Stimulated activated effector memory CD8-positive, alpha-beta T cell treated with anti-CD3 and anti-CD28 coated beads, Interleukin-12 subunit alpha, Interleukin-12 subunit beta, amount 100 ng/mL, for 72 hours (primary cell): Measurements from ENCODE around the gene TVP23A.
A peak's percentile ranks its signal among the peaks of the same experiment; 100 is the strongest.

Source experiments
- ATAC-seq: fragments of 150-1000 bp; cut with Tn5 transposase; 2 replicates; pipeline ENCODE4 v1.10.0; 2021
- DNase-seq, 2 donors: peaks; one replicate each; pipeline ENCODE4 v3.0.0; 2021 to 2022; ENCODE audit warnings: low spot score in 2 of 2
- H3K27ac Mint-ChIP-seq: one replicate; pipeline ENCODE4 v1.8.0; 2022; ENCODE audit warnings: mild to moderate bottlenecking, mixed read lengths
- H3K36me3 Mint-ChIP-seq: one replicate; pipeline ENCODE4 v1.8.0; 2022; ENCODE audit warnings: mild to moderate bottlenecking, mixed read lengths
- H3K4me1 Mint-ChIP-seq: one replicate; pipeline ENCODE4 v1.8.0; 2022; ENCODE audit warnings: mixed read lengths
- H3K4me3 Mint-ChIP-seq: one replicate; pipeline ENCODE4 v1.8.0; 2022; ENCODE audit warnings: mild to moderate bottlenecking, mixed read lengths
- H3K9me3 Mint-ChIP-seq: one replicate; pipeline ENCODE4 v1.8.0; 2022; ENCODE audit warnings: mixed read lengths

TVP23A gene

GRCh38 chr16:10817963-10818941 is at the start of gene TVP23A:
TVP23A (minus strand) TSS chr16:10818794; CDS start chr16:10818493, 301 bp downstream.
- Mint-ChIP-seq H3K9me3 (no peaks in the 10 kb centered on the region), H3K4me3 (no peak within 1 kb of the TSS), H3K27ac (peak within 1 kb of the TSS; percentile 41), H3K4me1 (peaks cover 25% of the 10 kb centered on the region), H3K36me3 (no peaks in the 10 kb centered on the region)
- DNase-seq (no peak), ATAC-seq (no peak)

DNA sequence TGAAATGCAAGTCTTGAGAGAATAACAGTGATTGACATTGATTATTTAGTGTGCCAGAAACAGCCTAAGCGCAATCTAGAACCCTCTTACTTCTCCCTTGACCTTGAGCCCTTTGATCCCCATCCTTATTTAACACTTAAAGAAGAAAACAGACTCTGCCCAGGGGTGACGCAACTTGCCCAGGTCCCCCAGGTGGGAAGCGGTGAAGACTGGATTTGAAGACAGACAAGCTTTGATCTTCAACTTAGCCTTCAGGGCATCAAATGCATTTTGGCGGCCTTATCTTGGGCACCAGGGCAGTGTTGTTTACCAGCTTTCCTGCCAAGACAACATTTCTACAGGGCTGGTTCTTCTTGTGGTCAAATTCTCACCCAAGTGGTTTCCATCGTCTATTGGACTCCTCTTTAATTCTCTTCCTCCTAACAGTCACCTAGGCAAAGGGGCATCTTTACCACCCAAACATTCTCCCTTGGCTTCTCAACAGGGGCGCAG is 49.6 kb upstream of the TVP23A start:
- H3K4me1 Mint-ChIP-seq, result peaks cover 65% of the 10 kb centered on the region
- H3K27ac Mint-ChIP-seq, result peak overlapping the region; percentile 67
- ATAC-seq (no peak), DNase-seq (no peak)
- H3K4me3 Mint-ChIP-seq, result peak overlapping the region; percentile 63
- no peaks in the 10 kb centered on the region for H3K9me3 Mint-ChIP-seq
- H3K36me3 Mint-ChIP-seq, result peaks cover 11% of the 10 kb centered on the region

GRCh38 chr16:10867199-10867598 is 48.6 kb upstream of the TVP23A start:
- Mint-ChIP-seq H3K36me3 (peaks cover 11% of the 10 kb centered on the region), H3K27ac (no peak overlapping the region), H3K4me1 (peaks cover 65% of the 10 kb centered on the region), H3K4me3 (no peak overlapping the region), H3K9me3 (no peaks in the 10 kb centered on the region)
- ATAC-seq (no peak), DNase-seq (no peak)

DNA sequence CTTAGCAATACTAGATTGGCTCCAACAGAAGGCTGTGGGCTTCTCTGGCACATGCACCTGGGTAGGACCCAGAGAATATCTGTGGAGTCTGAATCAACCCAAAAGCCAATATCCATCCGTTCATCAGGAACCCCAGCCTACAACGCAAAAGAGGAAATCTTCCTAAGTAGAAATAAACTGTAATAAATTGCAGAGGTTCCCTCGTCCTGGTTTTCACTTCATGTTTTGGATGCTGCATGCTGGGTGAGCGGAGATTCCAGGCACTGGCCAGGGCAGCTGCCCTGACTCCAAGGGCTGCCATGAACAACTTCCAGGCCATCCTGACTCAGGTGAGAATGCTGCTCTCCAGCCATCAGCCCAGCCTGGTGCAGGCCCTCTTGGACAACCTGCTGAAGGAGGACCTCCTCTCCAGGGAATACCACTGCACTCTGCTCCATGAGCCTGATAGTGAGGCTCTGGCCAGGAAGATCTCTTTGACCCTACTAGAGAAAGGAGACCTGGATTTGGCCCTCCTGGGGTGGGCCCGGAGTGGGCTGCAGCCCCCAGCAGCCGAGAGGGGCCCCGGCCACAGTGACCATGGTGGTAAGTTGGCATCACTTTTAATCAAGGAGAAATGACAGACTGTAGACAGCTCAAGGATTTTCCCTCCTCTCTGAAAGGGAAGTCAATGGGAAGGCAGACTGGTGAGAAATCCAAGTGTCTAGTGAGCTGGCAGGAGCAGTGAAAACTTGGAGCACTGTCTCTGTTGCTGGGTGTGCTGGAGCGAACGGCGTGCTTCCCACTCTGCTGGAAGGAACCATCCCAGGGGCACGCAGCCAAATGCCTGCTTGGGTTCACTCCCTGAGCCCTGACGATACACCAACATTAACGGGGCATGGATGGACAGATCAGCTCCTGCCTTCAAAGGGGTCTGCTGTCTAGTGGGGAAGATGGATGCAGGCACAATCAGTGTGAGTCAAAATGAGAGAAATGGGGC is 47.7 kb upstream of the TVP23A start:
- ATAC-seq, result no peak
- no peak for DNase-seq
- Mint-ChIP-seq H3K9me3 (no peaks in the 10 kb centered on the region), H3K4me3 (no peak overlapping the region), H3K36me3 (peaks cover 7% of the 10 kb centered on the region), H3K27ac (no peak overlapping the region), H3K4me1 (peaks cover 60% of the 10 kb centered on the region)

GRCh38 chr16:10862438-10862837 is 43.8 kb upstream of the TVP23A start:
- ATAC-seq (peak; percentile 34), DNase-seq (no peak)
- H3K4me1 Mint-ChIP-seq, result peaks cover 36% of the 10 kb centered on the region
- peaks cover 14% of the 10 kb centered on the region for H3K36me3 Mint-ChIP-seq
- no peak overlapping the region for H3K4me3 Mint-ChIP-seq
- H3K27ac Mint-ChIP-seq, result no peak overlapping the region
- peaks cover 5% of the 10 kb centered on the region for H3K9me3 Mint-ChIP-seq

- ATAC-seq (peak; percentile 66), DNase-seq (no peak)
- peaks cover 14% of the 10 kb centered on the region for H3K36me3 Mint-ChIP-seq
- peaks cover 26% of the 10 kb centered on the region for H3K4me1 Mint-ChIP-seq
- H3K4me3 Mint-ChIP-seq, result no peak overlapping the region
- peaks cover 5% of the 10 kb centered on the region for H3K9me3 Mint-ChIP-seq
- H3K27ac Mint-ChIP-seq, result peak overlapping the region; percentile 77
Measured at GRCh38 chr16:10859658-10860057, 41.1 kb upstream of the TVP23A start.

- DNase-seq (no peak), ATAC-seq (no peak)
- Mint-ChIP-seq H3K4me3 (no peak overlapping the region), H3K36me3 (peaks cover 14% of the 10 kb centered on the region), H3K9me3 (peaks cover 5% of the 10 kb centered on the region), H3K27ac (peak overlapping the region; percentile 77), H3K4me1 (peaks cover 26% of the 10 kb centered on the region)
Measured at GRCh38 chr16:10859020-10859419, 40.4 kb upstream of the TVP23A start.

- H3K27ac Mint-ChIP-seq, result peak overlapping the region; percentile 77
Measured at GRCh38 chr16:10858203-10858602, 39.6 kb upstream of the TVP23A start.

DNA sequence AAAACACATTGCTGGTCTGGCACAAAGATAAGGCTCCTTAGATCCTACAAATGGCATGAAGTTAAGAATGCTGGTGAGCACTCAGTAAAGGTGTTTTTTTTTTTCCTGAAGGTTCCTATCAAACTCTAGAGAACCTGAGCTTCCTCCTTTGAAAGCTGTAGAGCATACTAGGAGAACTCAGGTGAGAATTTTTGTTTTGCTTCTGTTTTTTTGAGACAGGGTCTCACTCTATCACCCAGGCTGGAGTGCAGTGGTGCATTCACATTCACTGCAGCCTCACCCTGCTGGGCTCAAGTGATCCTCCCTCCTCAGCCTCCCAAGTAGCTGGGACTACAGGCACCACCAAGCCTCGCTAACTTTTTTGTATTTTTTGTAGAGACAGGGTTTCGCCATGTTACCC is 37.4 kb upstream of the TVP23A start:
- peaks cover 28% of the 10 kb centered on the region for H3K4me1 Mint-ChIP-seq
- peaks cover 5% of the 10 kb centered on the region for H3K9me3 Mint-ChIP-seq
- no peak overlapping the region for H3K27ac Mint-ChIP-seq
- H3K36me3 Mint-ChIP-seq, result peaks cover 14% of the 10 kb centered on the region
- no peak overlapping the region for H3K4me3 Mint-ChIP-seq
- ATAC-seq (no peak), DNase-seq (no peak)

More at GRCh38 chr16:10858203-10858602, 39.6 kb upstream of the TVP23A start:
- ATAC-seq (no peak), DNase-seq (no peak)
- Mint-ChIP-seq H3K4me3 (no peak overlapping the region), H3K9me3 (peaks cover 5% of the 10 kb centered on the region), H3K36me3 (peaks cover 14% of the 10 kb centered on the region), H3K4me1 (peaks cover 26% of the 10 kb centered on the region)

DNA sequence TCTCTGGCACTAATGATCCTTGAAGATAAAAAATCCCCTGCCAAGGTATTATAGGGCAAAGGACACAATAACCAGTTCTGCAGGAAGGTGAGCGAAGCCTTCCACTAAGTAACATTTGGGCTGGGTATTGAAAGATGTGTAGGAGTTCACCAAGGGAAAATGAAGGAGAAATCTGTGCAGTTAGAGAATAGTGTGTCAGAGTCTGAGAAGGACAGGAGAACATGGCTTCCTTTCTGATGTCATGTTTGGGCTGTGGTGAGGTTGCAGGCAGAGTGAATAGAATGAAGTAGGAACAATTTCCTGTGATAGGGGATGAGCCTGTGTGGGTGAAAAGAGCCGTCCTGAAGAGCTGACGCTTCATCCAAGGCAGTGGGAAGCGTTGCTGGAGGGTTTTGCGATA is 34.4 kb upstream of the TVP23A start:
- no peak overlapping the region for H3K4me3 Mint-ChIP-seq
- no peak for DNase-seq
- ATAC-seq, result peak; percentile 49

DNA sequence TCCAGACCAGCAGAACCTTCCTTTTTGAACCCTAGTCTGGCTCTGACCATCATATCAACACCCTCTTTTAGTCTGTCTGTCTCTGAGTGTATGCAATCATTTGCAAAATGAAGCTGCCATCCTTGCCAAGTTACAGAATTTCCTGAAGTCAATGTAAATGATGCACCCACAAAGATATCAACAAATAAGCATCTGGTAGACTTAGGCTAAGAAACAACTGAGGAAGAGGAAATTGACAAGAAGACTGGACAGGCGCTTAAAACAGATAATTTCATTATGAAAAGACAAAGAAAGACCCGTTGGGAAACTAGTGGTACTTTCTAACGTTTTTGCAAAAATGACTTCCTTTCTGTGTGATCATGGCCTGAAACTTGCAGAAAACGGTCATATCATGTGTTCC is 33.7 kb upstream of the TVP23A start:
- Mint-ChIP-seq H3K4me1 (peaks cover 15% of the 10 kb centered on the region), H3K4me3 (no peak overlapping the region), H3K9me3 (no peaks in the 10 kb centered on the region), H3K36me3 (no peaks in the 10 kb centered on the region), H3K27ac (no peak overlapping the region)
- ATAC-seq (no peak), DNase-seq (no peak)

More for the DNA sequence above, 34.4 kb upstream of the TVP23A start:
- H3K9me3 Mint-ChIP-seq, result no peaks in the 10 kb centered on the region
- H3K36me3 Mint-ChIP-seq, result no peaks in the 10 kb centered on the region
- H3K27ac Mint-ChIP-seq, result peak overlapping the region; percentile 2
- H3K4me1 Mint-ChIP-seq, result peaks cover 15% of the 10 kb centered on the region

DNA sequence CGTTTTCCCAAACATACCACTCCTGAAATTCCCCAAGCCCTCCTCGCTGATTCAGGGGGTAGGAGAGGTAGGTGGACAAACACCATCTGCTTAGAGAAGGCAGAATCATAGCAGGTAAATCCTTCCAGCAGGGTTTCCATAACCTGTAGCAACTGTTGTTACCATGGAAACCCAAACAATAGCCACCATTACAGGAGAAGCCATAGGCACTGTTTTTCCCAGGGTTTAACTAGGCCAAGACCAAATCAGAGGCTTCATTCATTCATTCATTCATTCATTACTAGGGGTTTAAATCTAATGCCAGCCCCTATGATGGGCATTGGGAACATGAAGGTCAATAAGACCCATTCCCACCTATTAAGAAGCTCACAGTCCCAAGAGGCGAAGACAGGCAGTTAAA is 32.9 kb upstream of the TVP23A start:
- no peak for ATAC-seq
- H3K27ac Mint-ChIP-seq, result no peak overlapping the region
- no peak overlapping the region for H3K4me3 Mint-ChIP-seq
- no peak for DNase-seq
- no peaks in the 10 kb centered on the region for H3K9me3 Mint-ChIP-seq
- H3K36me3 Mint-ChIP-seq, result no peaks in the 10 kb centered on the region
- H3K4me1 Mint-ChIP-seq, result peaks cover 20% of the 10 kb centered on the region

DNA sequence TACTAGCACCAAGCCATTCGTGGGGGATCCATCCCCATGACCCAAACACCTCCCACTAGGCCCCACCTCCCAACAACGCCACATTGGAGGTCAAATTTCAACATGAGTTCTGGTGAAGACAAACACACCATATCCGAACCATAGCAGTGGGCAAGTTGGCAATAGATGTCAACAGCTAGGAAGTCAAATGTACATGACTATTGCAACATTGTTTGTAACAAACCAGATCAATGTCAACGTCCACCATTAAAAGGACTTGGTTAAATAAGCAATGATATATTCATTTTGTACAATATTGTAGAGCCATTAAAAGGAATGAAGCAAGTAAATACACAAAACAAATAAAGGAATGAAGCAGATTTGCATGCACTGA is 31.9 kb upstream of the TVP23A start:
- Mint-ChIP-seq H3K36me3 (no peaks in the 10 kb centered on the region), H3K27ac (no peak overlapping the region), H3K9me3 (no peaks in the 10 kb centered on the region), H3K4me1 (peaks cover 20% of the 10 kb centered on the region), H3K4me3 (no peak overlapping the region)
- ATAC-seq (no peak), DNase-seq (no peak)

GRCh38 chr16:10849736-10850477 is 31.3 kb upstream of the TVP23A start:
- Mint-ChIP-seq H3K9me3 (no peaks in the 10 kb centered on the region), H3K4me3 (no peak overlapping the region)
- no peak for ATAC-seq

More at GRCh38 chr16:10849736-10850477, 31.3 kb upstream of the TVP23A start:
- Mint-ChIP-seq H3K36me3 (no peaks in the 10 kb centered on the region), H3K4me1 (peaks cover 20% of the 10 kb centered on the region), H3K27ac (no peak overlapping the region)
- DNase-seq, result no peak
